NOMO-1 treated with dmso at 0.1 percent for 144 hours (cell line): ENCODE measurements around the gene TMEM30A.

Experiments used
- DNase-seq: peaks from one replicate; lab custom pipeline; 2025; ENCODE audit not compliant: unreplicated experiment; lab: John Stamatoyannopoulos, UW

TMEM30A gene

GRCh38 chr6:75220357-75220756, 64.2 kb downstream of the TMEM30A start:
- no peak for DNase-seq

- DNase-seq = no peak
Measured at GRCh38 chr6:75219263-75219662, 65.3 kb downstream of the TMEM30A start.

- DNase-seq = no peak
Measured at GRCh38 chr6:75217193-75217592, 67.4 kb downstream of the TMEM30A start.

- DNase-seq = no peak
Measured at GRCh38 chr6:75215291-75215690, 69.3 kb downstream of the TMEM30A start.

GRCh38 chr6:75213732-75214131, 70.9 kb downstream of the TMEM30A start:
- DNase-seq = no peak

GRCh38 chr6:75213112-75213511, 71.5 kb downstream of the TMEM30A start:
- DNase-seq = no peak

GRCh38 chr6:75211920-75212590, 72.5 kb downstream of the TMEM30A start:
- no peak for DNase-seq

GRCh38 chr6:75210885-75211739, 73.5 kb downstream of the TMEM30A start:
- DNase-seq = no peak

GRCh38 chr6:75209184-75209723, 75.3 kb downstream of the TMEM30A start:
- no peak for DNase-seq

GRCh38 chr6:75208298-75209183, 76.1 kb downstream of the TMEM30A start:
- DNase-seq = peak; percentile 53

- DNase-seq = no peak
Measured at GRCh38 chr6:75206576-75207342, 77.8 kb downstream of the TMEM30A start.

GRCh38 chr6:75205776-75206575, 78.6 kb downstream of the TMEM30A start, which contains the start of gene COL12A1:
COL12A1 (minus strand) TSS chr6:75206053; CDS start chr6:75202792, 3,261 bp downstream.
- DNase-seq = no peak

- no peak for DNase-seq
Measured at GRCh38 chr6:75204959-75205775, 79.4 kb downstream of the TMEM30A start.

GRCh38 chr6:75204217-75204958, 80.2 kb downstream of the TMEM30A start:
- no peak for DNase-seq

GRCh38 chr6:75203721-75204120, 80.9 kb downstream of the TMEM30A start:
- no peak for DNase-seq
